Keratinocyte (primary cell): Measurements from ENCODE around the gene DNAJB4. TPM values are rescaled to one million over a fixed set of nuclear protein-coding genes. Genes with fewer than 3 reads are reported as not detected.

Experiments
- DNase-seq: peaks from one replicate; pipeline ENCODE4 v3.0.0-alpha.2; 2011; ENCODE audit warnings: low read depth, missing footprints, low spot score
- FAIRE-seq: peaks from 2 replicates; lab custom pipeline; 2011; peaks lifted over from hg19 to GRCh38; lab: Jason Lieb, UNC
- H2AFZ ChIP-seq: 2 replicates; pipeline ENCODE4 v1.6.0; 2012; ENCODE audit warnings: low read length, control low read depth, inconsistent platforms; ENCODE audit not compliant: control insufficient read depth
- H3K27ac ChIP-seq: 2 replicates; pipeline ENCODE4 v1.5.1; 2011; ENCODE audit warnings: low read length; ENCODE audit not compliant: control insufficient read depth, insufficient read depth
- H3K27me3 ChIP-seq: 3 replicates; pipeline ENCODE4 v1.6.0; 2011; ENCODE audit warnings: low read length; ENCODE audit not compliant: control insufficient read depth, insufficient read depth; ENCODE audit errors: extremely low read depth
- H3K36me3 ChIP-seq, 2 experiments: 2 replicates in 1 of 2; 3 replicates in 1 of 2; pipeline ENCODE4 v1.5.1; 2011; ENCODE audit warnings: low read length in 2 of 2, mild to moderate bottlenecking in 1 of 2; ENCODE audit not compliant: control insufficient read depth in 2 of 2, insufficient read depth in 2 of 2; ENCODE audit errors: extremely low read depth in 1 of 2
- H3K4me1 ChIP-seq: 3 replicates; pipeline ENCODE4 v1.5.1; 2011; ENCODE audit warnings: low read length; ENCODE audit not compliant: control insufficient read depth, insufficient read depth; ENCODE audit errors: extremely low read depth
- H3K4me2 ChIP-seq: 3 replicates; pipeline ENCODE4 v1.6.0; 2011; ENCODE audit warnings: low read depth, low read length; ENCODE audit not compliant: control insufficient read depth, insufficient read depth; ENCODE audit errors: extremely low read depth
- H3K4me3 ChIP-seq, 3 experiments: fragments of 200-600 bp in 1 of 3; sonication (generic) in 1 of 3; 2 replicates in 2 of 3; 3 replicates in 1 of 3; pipeline ENCODE4 v1.5.1; 2011 to 2016; ENCODE audit warnings: low read length in 3 of 3, mild to moderate bottlenecking in 3 of 3, control low read depth in 2 of 3, inconsistent platforms in 1 of 3, low read depth in 1 of 3, mixed read lengths in 1 of 3, mixed run types in 1 of 3, moderate library complexity in 1 of 3; ENCODE audit not compliant: control insufficient read depth in 2 of 3, insufficient read depth in 2 of 3; ENCODE audit errors: extremely low read depth in 1 of 3
- H3K79me2 ChIP-seq: 2 replicates; pipeline ENCODE4 v1.6.0; 2012; ENCODE audit warnings: low read length; ENCODE audit not compliant: control insufficient read depth, insufficient read depth
- H3K9ac ChIP-seq: 3 replicates; pipeline ENCODE4 v1.6.0; 2011; ENCODE audit warnings: low read length; ENCODE audit not compliant: control insufficient read depth, insufficient read depth; ENCODE audit errors: extremely low read depth
- H3K9me1 ChIP-seq: 3 replicates; pipeline ENCODE4 v1.6.0; 2011; ENCODE audit warnings: low read length; ENCODE audit not compliant: control insufficient read depth, insufficient read depth; ENCODE audit errors: extremely low read depth
- H3K9me3 ChIP-seq: 2 replicates; pipeline ENCODE4 v1.5.1; 2012; ENCODE audit warnings: low read depth, low read length; ENCODE audit not compliant: control insufficient read depth
- H4K20me1 ChIP-seq: 3 replicates; pipeline ENCODE4 v1.6.0; 2011; ENCODE audit warnings: low read length; ENCODE audit not compliant: control insufficient read depth, insufficient read depth; ENCODE audit errors: extremely low read depth
- EZH2 ChIP-seq: IDR thresholded peaks from one replicate; pipeline ENCODE4 v1.6.1; 2012; ENCODE audit warnings: inconsistent platforms, mild to moderate bottlenecking, low read length, moderate library complexity
- dilution Hi-C: fragments of 300-500 bp; cut with MboI; formaldehyde crosslinking; loops from one replicate; pipeline ENCODE4 v1.7.0; 2020; ENCODE audit warnings: low sequenced_read_pairs; ENCODE audit not compliant: extremely low pct_ligation_motif_present
- polyA plus RNA-seq, 5 experiments: library from polyadenylated mRNA; depleted of rRNA in 3 of 5; stranded (reverse) in 3 of 5; stranded (forward) in 1 of 5; unstranded in 1 of 5; fragments of >200 nt; gene quantifications; 1 replicate in 1 of 5; 2 replicates in 3 of 5; 3 replicates in 1 of 5; pipeline versions ENCODE4 v1.2.1 to v1.2.3, GENCODE V29; 2011 to 2012; ENCODE audit warnings: missing spikeins in 2 of 5, low read depth in 1 of 5, low replicate concordance in 1 of 5
- TF ChIP-seq, protein P1 (sequence below), 3 experiments: IDR thresholded peaks in 1 of 3; conservative IDR thresholded peaks in 1 of 3; optimal IDR thresholded peaks in 1 of 3; 2 replicates in 2 of 3; 3 replicates in 1 of 3; pipeline versions ENCODE3 to v1.5.1; 2011; ENCODE audit warnings: low read length in 3 of 3, mild to moderate bottlenecking in 3 of 3, moderate library complexity in 2 of 3, control low read depth in 1 of 3, inconsistent platforms in 1 of 3; ENCODE audit not compliant: insufficient read depth in 2 of 3; ENCODE audit errors: extremely low read depth in 1 of 3

Gene DNAJB4
- polyA plus RNA-seq, 1 donor (not counting 4 experiments of a cell fraction or from before 2014, with no cell fraction given): 30.9 TPM

DNA sequence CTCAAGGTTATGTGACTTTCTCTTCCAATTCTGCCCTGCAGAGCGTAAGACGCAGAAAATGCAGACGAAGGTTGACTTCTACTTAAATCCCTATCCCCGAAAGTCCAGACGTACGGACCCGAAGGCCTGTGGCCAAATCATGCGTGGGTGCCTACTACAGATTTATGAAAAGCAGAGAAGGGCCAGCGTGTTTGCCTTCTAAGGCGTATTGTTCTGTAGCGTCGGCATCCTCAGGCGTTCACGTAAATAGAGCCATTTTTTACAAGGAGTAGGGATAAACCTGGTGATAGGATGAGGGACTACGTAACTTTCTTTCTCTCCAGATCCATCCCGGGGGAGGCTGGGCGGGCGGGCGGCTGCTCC lies 40.8 kb downstream of the DNAJB4 start:
- peak overlapping the region; percentile 81 for H3K4me2 ChIP-seq
- peaks cover 7% of the 10 kb centered on the region for H3K4me1 ChIP-seq
- no peaks in the 10 kb centered on the region for H4K20me1 ChIP-seq
- no peak overlapping the region for H2AFZ ChIP-seq
- H3K9me3 ChIP-seq: no peaks in the 10 kb centered on the region
- no peak overlapping the region for H3K27ac ChIP-seq
- peaks cover 17% of the 10 kb centered on the region for H3K27me3 ChIP-seq
- dilution Hi-C loops: no loop called here
- peak overlapping the region in 1 of 3 experiments; percentile 64 for H3K4me3 ChIP-seq
- FAIRE-seq: no peak
- H3K79me2 ChIP-seq: no peaks in the 10 kb centered on the region
- H3K36me3 ChIP-seq: no peaks in the 10 kb centered on the region
- H3K9me1 ChIP-seq: no peaks in the 10 kb centered on the region
- no peak for TF ChIP-seq EZH2
- TF ChIP-seq, protein P1, sequence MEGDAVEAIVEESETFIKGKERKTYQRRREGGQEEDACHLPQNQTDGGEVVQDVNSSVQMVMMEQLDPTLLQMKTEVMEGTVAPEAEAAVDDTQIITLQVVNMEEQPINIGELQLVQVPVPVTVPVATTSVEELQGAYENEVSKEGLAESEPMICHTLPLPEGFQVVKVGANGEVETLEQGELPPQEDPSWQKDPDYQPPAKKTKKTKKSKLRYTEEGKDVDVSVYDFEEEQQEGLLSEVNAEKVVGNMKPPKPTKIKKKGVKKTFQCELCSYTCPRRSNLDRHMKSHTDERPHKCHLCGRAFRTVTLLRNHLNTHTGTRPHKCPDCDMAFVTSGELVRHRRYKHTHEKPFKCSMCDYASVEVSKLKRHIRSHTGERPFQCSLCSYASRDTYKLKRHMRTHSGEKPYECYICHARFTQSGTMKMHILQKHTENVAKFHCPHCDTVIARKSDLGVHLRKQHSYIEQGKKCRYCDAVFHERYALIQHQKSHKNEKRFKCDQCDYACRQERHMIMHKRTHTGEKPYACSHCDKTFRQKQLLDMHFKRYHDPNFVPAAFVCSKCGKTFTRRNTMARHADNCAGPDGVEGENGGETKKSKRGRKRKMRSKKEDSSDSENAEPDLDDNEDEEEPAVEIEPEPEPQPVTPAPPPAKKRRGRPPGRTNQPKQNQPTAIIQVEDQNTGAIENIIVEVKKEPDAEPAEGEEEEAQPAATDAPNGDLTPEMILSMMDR (optimal IDR thresholded peaks at IDR 0.05 in 1 of 3, IDR thresholded peaks at IDR 0.05 in 1 of 3, conservative IDR thresholded peaks at IDR 0.05 in 1 of 3; ENCODE audit: extremely low read depth in 1 of 3, insufficient read depth in 2 of 3, low read length in 3 of 3): no peak
- DNase-seq: no peak
- no peak overlapping the region for H3K9ac ChIP-seq

DNA sequence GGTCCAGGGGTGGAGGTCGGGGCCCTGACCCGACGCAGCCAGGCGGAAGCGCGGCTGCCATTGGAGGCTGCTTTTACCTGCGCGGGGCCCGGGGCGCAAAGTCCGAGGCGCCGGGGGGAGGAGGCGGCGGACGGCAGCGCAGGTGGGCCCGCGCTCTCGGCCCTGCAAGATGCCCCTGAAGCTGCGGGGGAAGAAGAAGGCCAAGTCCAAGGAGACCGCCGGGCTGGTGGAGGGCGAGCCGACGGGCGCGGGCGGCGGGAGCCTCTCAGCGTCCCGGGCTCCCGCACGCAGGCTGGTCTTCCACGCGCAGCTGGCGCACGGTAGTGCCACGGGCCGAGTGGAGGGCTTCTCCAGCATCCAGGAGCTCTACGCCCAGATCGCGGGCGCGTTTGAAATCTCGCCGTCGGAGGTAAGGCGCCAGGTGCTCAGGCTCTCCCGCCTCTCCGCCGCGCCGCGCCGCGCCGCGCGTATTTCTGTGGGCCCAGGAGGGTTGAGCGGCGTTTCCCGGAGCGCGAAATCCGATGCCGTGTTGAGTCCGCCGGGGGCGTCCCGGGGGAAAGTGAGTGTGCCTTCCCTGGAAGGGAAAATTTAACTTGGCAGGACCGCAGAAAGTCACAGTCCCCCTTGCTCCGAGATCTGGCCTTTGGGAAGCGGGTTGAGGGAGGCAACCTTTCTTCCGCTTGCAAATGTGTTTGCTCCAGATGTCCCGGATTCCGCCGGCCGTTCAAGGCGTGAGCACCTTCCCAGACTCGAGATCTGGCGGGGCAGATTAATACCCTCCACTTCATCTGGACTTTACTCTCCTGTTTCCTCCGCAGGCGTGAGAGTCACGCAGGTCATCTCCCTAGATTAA lies 41.4 kb downstream of the DNAJB4 start, which contains the start of gene GIPC2:
Gene GIPC2 (plus strand): TSS at position 41 of the 853 bp plus-strand sequence. CDS start 129 bp downstream, at position 170.
- H3K9ac ChIP-seq: peak within 1 kb of the TSS; percentile 54
- H3K27me3 ChIP-seq: peaks cover 17% of the 10 kb centered on the region
- no peaks in the 10 kb centered on the region for H3K9me3 ChIP-seq
- TF ChIP-seq, protein P1 (optimal IDR thresholded peaks at IDR 0.05 in 1 of 3, IDR thresholded peaks at IDR 0.05 in 1 of 3, conservative IDR thresholded peaks at IDR 0.05 in 1 of 3; ENCODE audit: extremely low read depth in 1 of 3, insufficient read depth in 2 of 3, low read length in 3 of 3): no peak
- peak; percentile 53 for TF ChIP-seq EZH2
- no peaks in the 10 kb centered on the region for H3K36me3 ChIP-seq
- peak within 1 kb of the TSS; percentile 30 to 64 (median 48) for H3K4me3 ChIP-seq
- FAIRE-seq: no peak
- H3K4me1 ChIP-seq: peaks cover 7% of the 10 kb centered on the region
- no peaks in the 10 kb centered on the region for H3K79me2 ChIP-seq
- H3K9me1 ChIP-seq: no peaks in the 10 kb centered on the region
- peak within 1 kb of the TSS; percentile 81 for H3K4me2 ChIP-seq
- DNase-seq: no peak
- dilution Hi-C loops: no loop called here
- peak within 1 kb of the TSS; percentile 82 for H2AFZ ChIP-seq
- no peak within 1 kb of the TSS for H3K27ac ChIP-seq
- no peaks in the 10 kb centered on the region for H4K20me1 ChIP-seq
